Activated T-cell treated with anti-CD3 and anti-CD28 coated beads, Interleukin-2, amount 50 U/mL, for 1 hour (primary cell): ENCODE measurements around the gene KCTD3.

Experiments used
- DNase-seq: peaks from one replicate; pipeline ENCODE4 v3.0.0-alpha.2; 2020

The KCTD3 gene

GRCh38 chr1:215566556-215567490 is at the start of gene KCTD3:
KCTD3 (plus strand) TSS chr1:215567304; CDS start chr1:215567686, 382 bp downstream.
- peak; percentile 29 for DNase-seq

DNA sequence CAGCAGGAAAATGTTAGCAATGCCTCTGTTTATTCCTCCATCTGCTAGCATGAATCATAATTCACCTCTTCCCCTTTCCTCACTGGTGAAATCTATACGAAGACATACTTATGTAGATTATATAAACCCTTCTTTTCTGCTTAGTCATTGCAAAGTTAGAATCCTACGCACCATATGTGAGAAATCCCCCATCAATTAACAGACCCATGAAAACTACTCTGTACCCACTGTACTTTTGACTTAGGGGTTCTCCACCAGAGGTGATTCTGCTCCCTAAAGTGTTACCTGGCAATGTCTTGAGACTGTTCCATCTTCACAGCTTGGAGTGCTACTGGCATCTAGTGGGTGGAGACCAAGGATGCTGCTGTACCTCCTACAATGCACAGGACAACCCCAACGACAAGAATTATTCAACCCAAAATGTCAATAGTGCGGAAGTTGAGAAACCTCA is 49.6 kb upstream of the KCTD3 start:
- DNase-seq: no peak

GRCh38 chr1:215518594-215518993 is 48.5 kb upstream of the KCTD3 start:
- no peak for DNase-seq

DNA sequence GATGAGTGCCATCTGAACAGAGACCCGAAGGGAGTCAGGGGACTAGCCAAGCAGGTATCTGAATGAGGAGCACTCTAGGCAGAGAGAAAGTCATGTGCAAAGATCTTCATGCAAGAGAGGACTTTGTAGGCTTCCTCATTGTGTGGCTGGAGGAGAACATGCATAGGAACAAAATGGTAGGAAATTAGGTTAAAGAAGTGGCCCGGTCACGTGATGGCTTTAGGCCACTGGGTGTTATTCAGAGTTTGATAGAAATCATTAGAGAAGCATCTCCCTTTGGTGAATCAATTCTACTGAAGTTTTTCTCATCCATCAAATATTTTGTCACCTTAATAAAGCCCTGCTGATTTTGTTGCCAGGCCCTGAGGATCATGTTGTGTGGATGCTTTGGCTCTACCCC is 45.8 kb upstream of the KCTD3 start:
- no peak for DNase-seq

- DNase-seq: no peak
Observed at GRCh38 chr1:215523128-215523861, 43.8 kb upstream of the KCTD3 start.

DNA sequence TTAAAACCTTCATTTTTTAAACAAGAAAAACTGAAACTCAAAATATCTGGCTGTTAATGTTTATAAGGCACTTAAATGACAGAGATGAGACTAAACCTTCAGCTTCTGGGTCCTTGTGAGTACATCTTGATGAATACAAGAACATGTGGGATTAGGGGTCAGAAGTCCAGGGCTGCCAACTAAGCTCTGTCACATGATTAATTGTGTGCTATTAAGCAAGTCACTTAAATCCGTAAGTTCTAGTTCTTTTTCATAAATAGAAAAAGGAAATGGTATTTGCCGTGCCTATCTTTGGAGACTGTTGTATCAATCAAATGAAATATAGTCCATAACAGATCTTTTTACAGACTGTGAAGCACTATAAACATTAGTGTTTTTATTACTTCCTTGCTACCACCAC is 43.2 kb upstream of the KCTD3 start:
- DNase-seq: no peak

DNA sequence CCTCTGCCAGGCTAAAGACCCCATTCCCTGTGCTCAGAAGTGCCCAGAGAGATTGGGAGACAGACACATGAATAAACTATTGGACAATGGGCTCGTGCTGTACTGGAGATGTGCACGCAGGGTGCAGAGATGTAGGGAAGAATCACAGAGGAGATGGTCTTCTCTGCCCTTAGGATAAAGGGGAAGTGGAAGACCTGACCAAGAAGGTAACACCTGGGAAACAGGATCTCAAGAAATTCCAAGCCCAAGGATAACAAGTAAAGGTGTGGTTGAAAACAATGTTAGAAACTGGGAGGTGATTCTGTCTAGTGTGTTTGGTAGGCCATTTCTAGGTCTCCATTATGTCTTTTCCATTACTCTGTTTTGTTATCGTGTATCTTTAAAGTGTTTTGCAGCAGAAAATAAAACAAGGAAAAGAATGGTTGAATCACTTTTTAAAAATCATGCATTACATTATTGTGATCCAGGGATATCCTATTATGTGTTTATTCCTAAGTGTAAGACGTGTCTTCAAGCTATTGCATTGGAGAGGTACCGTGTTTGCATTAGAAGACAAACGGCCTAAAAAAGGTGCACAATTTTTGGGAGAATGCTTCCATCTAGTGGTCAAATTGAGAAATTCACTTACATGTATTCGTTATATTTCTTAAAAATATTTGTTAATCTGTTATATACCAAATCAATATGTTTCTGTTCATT is 40.8 kb upstream of the KCTD3 start:
- no peak for DNase-seq

DNA sequence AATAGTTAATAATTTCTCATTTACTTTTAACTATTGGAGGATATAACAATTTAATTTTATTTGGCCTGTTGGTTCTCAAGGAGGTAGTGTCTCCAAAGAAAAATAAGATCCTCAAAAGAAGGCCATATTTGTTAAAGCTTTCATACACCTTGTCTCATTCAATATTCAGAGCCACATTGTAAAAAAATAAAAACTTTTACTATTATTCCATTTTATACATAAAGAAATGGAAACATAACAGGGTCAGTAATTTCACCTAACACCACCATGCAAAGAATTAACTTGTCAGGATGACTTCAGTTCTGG is 40.3 kb upstream of the KCTD3 start:
- no peak for DNase-seq

- no peak for DNase-seq
Observed at GRCh38 chr1:215529111-215529510, 38.0 kb upstream of the KCTD3 start.

DNA sequence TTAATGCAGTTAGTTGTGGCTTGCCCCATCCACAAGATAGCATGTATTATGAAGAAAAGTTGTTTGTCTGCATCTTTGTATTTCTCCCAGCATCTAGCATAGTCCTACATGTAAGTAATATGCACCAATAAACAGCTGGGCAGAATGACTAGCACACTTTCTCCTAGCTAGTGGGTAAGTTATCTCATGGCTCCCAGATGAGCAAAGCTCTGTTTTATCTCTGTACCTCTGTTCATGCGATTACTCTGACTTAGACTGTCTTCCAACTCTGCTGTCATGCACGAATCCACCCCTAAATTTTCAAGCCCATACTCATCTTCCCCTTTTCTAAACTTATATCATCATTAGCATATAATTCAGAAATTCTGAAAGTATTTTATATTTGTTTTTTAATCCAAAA is 37.5 kb upstream of the KCTD3 start:
- no peak for DNase-seq

GRCh38 chr1:215530401-215530984 is 36.6 kb upstream of the KCTD3 start:
- DNase-seq: no peak

- no peak for DNase-seq
Observed at GRCh38 chr1:215539803-215540570, 27.1 kb upstream of the KCTD3 start.

DNA sequence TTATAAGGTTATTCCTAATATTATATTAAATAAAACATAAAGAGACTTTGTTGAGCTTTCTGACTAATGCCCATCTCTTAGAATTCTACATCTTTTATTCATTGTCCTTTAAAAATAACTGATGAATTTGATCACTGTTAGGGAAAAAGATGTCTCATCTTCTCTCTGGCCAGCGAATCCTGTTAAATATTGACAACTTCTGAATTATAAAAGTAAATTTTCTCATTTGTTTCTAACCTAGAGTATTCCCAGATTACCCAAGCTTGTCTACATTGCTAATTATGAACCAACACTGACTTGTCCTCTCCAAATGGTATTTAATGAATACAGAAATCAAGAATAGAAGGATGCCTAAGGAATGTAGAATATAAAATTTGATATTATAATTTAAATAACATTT is 24.8 kb upstream of the KCTD3 start:
- no peak for DNase-seq

DNA sequence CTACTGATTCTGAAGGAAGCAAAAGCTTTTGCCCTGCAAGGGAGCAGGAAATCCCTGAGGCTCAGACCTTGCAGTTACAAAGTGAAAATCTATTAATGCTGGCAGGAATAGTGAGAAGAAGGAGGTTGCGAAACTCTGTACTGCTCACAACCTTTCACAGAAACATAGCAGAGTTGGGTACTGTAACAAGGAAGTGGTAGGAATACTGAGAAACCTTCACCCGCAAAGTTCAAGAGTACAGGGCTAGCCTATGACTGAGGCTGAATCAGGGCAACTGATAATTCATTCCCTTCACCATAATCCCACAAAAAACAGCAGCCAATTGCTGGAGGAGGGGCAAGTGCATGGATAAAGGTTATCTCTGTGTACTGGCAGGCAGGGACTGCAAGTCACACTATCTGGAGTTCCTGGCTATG is 23.9 kb upstream of the KCTD3 start:
- DNase-seq: no peak

DNA sequence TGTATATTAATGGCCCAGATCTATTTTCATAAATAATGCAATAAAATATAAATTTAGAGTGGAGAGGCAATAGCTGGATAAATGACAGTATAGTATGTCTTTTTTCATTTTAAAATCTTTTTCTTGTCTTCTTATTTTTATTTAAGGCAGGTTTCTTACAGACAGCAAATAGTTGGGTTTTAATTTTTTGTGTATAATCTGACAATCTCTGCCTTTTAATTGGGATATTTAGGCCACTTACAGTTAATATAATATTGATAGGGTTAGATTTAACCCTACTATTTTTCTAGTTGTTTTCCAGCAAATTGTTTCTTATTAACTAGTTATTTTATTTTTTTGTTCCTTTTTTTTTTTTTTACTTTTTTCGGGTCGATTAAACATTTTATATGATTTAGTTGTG is 23.3 kb upstream of the KCTD3 start:
- no peak for DNase-seq

- no peak for DNase-seq
Observed at GRCh38 chr1:215544566-215544965, 22.5 kb upstream of the KCTD3 start.

DNA sequence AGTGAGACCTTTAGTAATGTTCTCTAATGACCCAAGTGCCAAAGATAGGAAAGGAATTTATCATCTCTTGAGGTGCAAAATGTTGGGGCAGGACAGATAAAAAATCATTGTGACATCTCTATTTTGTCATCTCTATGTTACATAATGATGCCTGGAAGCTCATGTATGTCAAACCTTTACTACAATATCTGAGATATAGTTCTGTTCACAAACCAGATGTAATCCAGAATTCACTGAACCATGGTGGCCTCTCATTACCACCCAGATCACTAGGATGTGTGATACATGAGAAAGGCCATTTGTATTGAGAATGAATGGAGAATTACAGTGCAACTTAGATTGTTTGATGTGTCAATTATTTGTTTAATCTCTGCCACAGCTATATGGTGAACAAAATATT is 22.0 kb upstream of the KCTD3 start:
- no peak for DNase-seq

- no peak for DNase-seq
Observed at GRCh38 chr1:215547011-215547410, 20.1 kb upstream of the KCTD3 start.

- no peak for DNase-seq
Observed at GRCh38 chr1:215551806-215552205, 15.3 kb upstream of the KCTD3 start.

GRCh38 chr1:215554865-215555264 is 12.2 kb upstream of the KCTD3 start:
- no peak for DNase-seq

- no peak for DNase-seq
Observed at GRCh38 chr1:215555531-215555930, 11.6 kb upstream of the KCTD3 start.

DNA sequence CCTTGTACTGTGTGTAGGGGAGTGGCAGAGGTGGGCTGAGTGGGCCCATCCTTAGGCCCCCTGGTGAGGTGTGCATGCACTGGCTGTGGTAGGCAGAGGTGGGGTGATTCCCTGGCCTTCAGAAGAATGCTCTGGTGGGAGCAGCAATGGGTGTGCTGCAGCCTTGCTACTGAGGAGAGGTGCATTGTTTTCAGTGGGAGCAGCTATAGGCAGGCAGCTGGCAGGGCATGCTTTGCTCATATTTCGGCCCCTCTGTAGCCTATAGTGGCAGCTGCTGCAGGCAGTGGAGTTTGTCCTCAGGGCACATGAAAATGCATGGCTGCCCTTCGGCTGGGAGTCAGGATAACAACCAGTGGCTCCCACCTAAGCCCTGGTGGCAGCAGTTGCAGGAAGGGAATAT is 10.1 kb upstream of the KCTD3 start:
- no peak for DNase-seq
